GM18867 (cell line): ENCODE data around the gene TBXT.
"Not testable (repeated sequence)": the region's sequence is repeated elsewhere in the genome, so short reads cannot be mapped to it uniquely, and the experiment has no call there.

ENCODE experiments used
- ATAC-seq: cut with Tn5 transposase; IDR thresholded peaks from one replicate; pipeline ENCODE4 v1.9.1; 2021; ENCODE audit warnings: mild to moderate bottlenecking, moderate library complexity; ENCODE audit not compliant: unreplicated experiment

The TBXT gene

DNA sequence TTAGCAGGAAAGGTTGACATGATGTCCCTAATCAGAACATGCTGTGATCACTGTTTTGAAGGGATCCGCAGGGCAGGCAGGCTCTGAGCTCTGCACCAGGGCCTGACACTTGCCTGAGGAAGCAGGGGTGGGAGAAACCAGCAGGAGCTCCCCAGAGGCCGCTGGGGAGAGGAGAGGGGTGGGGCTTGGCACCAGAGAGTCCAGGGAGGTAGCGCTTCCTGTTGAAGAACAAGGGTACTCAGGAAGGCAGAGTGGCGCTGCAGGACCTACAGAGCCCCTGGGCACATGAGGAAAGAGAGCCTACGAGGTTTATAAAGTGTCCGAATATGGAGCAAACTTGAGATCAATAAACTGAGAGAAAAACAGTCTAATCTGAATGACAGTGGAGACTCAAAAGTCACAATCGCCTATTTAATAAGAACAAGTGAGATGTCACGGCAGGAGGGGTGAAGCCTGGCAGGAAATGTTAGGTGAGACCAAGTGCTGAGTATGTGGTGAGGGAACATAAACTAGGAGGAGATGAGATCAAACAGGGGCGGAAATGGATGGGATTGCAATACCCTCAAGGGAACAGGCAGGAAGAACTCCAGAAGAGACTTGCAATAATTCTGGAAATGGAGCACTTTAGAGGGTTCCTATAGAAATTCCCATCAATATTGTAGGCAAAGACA lies 5.8 kb upstream of the TBXT start:
- peak; percentile 35 for ATAC-seq

DNA sequence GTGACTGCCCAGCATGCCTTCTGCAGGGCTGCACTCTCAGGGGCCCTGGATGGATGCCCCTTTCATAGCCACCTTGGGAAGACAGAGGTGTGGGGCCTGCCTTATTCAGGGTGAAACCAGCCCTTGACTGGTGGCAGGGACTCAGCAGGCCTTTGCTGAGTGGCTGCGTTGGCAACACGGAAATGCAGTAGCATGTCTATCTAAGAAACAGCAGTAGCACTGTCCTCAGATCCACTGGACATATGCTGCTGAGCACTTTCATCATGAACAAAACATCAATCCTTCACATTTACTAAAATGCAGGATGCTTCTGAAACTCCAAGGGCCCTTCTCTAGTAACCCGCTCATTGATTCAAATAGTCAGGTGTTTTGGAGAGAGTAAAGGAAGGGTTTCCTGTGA lies 4.9 kb upstream of the TBXT start:
- ATAC-seq = no peak

DNA sequence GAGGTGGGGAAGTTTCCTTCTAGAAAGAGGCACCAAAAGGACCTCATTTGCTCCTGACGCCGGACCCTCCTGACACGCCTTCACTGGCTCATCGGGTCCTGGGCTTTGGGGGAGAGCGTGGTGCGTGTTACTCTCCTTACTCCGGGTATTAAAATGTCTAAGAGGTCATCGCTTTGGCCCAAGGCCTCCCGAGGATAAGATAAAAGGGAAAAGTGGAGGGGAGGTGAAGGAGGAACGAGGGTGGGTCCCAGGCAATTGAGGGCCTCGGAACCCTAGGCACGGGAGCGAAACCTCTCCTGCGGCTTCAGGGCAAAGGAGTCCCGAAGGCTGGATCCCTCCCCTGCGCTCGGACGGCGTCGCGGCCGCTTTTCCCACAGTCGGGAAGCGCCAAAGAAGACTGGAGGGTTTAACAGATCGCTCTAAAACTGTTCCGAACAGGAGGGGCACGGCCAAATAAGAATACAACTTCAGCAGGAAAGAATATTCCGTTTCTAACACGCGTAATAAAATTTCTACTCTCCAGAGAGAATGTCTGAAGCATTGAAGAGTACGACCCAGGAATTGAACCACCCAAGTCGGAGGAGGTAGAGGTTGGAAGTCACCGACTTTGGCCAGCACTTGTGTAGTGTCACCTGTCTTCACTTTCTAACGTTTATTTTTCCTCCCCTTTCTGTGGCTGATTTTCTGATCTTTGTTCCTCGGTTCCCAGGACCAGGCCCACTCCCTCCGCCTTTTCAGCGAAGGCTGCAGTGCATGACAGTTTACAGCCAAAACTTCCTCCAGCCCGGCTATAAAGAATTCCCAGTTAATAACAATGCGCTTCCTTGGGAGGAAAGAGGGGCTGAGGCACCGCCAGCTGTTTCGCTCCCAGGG lies 2.1 kb upstream of the TBXT start:
- ATAC-seq = no peak

DNA sequence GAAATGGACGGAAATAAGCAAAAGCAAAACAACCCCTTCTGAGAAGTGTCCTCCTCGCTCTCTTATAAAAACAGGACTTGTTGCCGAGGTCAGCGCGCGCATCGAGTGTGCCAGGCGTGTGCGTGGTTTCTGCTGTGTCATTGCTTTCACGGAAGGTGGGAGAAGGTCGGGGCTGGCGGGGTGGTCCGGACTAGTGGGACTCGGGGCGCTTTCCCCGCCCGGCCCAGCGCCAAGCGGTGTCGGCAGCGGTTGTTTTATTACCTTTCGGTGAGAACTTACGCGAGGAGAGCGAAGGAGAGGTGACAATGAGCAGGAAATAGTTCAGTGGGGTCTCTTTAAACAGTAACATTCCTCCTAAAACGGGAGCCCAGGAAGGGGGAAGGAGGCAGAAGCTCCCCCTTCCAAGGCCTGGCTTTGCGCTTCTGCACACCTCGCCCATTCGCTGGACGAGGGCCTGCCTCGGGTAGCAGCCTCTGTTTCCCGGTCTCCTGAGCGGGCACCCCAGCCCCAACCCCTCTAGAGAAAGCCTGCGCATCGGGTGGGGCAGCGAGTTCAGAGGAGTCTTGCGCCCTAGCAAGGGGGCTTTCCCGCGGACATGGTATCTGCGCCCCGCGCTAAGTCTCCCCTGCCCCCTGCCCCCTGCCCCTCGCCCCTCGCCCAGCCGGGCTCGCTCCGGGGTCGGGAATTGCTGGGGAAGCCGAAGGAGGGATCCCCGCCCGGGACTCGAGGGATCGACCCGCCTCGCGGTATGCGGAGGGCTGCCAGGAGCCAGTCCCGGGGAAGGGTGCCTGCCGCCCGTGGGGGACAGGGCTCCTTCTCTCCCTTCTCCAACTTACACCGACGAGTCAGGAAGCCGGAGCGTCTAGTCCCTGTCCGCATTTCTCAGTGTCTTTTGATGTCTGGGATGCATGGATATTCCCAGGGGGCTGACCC lies 1.2 kb upstream of the TBXT start:
- ATAC-seq = no peak

DNA sequence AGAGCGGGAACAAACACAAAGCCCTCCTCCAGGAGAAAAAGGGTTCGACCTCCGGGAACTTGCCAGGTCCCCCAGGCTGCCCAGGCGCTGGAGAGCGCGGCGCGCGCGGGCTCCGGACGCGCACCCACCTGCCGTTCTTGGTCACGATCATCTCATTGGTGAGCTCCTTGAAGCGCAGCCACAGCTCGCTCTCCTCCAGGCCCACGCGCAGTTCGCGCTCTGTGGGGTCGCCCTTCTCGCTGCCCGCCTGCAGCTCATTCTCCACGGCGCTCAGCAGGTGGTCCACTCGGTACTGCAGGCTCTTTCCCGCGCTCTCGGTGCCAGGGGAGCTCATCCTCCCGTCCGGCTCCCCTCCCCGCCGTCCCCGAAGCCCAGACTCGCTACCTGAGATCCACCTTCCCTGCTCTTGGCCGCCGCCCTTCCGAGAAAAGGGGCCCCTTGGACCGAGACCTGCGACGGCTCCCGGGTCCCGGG lies 356 bp downstream of the TBXT start:
- ATAC-seq = peak; percentile 5

DNA sequence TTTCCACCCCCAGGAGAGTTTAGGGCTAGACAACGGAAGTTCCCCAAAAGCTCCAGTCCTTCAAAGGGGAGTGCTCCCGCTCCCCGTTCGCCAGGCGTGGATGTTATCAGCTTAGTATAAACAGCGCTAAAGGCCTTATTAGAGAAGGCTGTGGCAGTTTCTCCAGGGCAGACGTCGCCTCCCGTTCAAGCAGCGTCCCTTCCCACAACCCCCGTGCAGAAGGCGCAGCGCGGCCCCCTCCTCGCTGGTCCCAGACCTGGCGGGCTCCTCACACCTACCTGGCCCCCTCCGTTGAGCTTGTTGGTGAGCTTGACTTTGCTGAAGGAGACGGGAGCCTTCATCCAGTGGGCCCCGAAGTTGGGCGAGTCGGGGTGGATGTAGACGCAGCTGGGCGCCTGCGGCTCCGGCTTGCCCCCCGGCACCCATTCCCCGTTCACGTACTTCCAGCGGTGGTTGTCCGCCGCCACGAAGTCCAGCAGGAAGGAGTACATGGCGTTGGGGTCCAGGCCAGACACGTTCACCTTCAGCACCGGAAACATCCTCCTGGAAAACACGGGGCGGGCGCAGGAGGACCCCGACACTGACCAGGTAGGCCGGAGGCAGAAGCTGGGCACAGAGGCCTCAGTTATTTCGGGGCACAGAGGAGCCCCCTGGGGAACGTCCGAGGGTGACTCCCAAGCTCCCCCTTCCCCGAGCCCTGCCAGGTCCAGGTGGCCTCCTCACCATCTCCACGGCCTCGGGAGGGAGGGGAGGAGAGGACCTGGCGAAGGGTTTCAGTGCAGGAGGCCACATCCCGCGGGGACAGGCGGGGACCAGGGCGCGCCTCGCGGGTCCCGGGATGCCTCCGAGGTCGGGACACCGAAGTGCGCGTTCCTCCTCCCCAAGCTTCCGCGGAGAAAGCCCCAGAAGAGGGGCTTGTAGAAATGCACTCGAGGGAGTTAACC lies 1.1 kb downstream of the TBXT start:
- ATAC-seq = no peak

DNA sequence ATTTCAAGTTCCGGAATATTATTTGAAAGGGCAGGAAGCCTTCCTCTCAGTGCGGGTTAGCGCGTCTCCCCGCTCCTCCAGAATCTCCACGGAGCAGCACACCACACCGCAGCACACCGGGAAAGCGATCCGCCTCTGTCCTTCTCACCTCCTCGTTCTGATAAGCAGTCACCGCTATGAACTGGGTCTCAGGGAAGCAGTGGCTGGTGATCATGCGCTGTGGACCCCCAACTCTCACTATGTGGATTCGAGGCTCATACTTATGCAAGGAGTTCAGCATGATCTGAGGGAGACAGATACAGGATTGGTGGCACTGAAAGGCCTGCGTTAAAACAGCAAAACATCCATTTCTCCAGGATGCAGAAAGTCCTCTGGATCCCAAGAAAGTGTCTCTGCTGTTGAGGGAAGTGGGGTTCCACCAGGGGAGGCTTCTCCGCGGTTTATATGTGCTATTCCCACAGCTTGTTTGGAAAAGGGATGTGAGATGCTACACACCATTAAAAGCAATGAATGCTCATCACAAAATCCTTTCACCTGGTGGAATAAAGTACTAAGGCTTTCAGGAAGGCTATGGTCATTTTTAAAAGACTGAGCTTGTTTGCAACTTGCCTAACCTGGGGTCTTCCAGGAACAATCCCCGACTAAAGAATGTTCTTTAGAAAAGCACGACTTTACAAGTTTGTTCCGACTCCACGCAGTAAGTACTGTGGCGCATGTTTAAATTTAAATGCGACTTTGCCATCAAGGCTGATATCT lies 1.9 kb downstream of the TBXT start:
- no peak for ATAC-seq

DNA sequence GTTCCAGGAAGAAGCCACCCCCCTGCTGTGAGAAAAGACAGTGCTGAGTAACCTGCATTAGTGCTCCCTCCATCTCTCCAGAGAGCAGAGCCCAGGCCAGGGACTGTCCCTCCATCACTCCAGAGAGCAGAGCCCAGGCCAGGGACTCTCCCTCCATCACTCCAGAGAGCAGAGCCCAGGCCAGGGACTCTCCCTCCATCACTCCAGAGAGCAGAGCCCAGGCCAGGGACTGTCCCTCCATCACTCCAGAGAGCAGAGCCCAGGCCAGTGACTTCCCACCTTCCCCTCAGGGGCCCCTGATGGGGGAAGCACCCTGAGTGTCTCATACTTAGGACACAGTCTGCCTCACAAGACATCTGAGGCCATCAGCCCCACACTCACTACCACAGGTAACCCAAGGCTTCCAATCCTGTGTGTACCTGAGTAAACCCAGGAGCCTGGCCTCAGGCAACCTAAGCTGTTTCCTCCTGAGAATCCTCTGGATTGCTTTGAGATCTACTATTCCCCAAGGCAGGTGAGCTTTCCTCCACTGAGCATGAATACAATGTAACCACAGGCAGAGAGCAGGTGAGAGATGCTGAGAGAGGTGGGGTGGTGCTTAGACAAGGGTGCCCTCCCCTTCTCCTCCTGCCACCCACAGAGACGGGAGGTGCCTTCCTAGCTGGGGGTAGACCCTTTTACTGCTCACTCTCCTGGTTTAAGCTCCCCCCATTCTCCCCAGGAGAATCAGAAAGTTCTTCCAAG lies 4.9 kb downstream of the TBXT start:
- peak; percentile 60 for ATAC-seq

DNA sequence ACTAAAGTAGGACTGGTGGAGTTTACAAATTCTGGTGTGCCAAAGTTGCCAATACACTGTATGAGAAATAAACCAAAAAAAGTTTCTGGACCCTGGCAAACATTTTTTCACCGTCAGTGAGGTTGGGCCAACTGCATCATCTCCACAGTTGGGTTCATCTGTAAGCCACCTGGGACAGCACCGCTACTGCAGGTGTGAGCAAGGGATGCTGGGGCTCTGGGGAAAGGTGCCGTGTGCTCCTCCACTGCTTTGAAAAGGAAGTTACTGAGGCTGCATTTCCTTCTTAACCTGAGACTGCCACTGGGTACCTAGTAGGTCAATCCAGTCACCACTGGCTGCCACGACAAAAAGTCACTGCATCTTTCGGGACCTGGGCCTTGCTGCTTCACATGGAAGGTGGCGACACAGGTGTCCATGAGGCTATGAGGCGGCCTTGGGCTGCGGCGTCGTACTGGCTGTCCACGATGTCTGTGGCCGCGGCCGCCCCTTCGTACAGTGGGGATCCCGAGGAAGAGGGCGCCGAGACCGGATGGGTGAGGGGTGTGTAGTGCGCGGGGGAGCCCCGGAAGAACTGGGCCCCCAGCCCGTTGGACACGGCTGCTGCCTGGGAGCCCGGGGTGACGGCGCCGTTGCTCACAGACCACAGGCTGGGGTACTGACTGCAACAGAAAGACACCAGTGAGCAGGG lies 9.6 kb downstream of the TBXT start:
- ATAC-seq = no peak

DNA sequence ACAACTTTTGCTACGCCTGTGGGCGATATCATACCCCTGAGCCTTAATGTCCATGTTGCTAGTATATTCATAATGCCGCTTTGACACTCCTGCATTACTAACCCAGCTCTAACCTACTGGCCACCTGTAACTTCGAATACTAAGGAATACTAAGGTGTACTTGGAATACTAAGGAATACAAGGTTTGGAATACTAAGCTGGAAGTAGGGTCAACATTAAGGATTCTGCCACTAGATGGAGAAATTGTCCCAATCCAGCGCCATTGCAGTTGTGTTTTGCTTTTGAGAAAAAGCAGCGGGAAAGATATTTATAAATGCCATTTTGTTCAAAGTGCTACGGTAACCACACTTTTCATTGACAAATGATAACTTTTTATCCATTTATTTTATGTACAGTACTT lies 10.7 kb downstream of the TBXT start:
- ATAC-seq = no peak

DNA sequence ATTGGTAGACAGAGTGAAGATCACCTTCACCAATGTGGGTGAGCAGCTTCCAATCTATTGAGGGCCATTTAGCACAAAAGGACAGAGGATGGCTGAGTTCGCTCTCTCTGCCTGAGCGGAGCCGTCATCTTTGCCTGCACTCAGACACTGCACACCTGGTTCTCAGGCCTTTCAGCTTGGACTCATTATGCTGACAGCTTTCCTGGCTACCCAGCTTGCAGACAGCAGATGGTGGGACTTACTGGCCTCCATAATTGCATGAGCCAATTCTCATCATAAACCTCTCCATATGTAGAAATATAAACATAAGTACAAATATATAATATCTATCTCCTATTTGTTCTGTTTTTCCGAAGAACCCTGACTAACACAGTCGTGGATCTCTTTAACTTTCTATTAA lies 13.7 kb downstream of the TBXT start:
- no peak for ATAC-seq

DNA sequence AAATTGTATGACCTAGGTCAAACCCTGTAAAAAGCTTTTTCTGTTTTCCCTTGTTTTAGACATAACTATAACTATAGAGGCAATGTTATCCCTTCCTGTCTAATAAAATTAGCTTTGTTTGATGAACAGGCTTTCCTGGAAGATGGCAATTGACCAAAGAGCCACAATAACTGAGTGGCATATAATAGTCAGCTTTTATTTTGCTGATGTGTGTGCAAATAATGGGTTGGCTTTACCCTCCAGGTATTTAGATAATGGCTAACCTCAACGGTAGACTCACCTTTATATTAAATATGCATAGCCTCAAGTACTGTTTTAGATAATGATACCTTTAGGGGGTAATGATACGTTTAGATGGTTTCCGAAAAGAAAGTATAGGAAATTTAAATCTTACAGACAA lies 15.0 kb downstream of the TBXT start:
- no peak for ATAC-seq

DNA sequence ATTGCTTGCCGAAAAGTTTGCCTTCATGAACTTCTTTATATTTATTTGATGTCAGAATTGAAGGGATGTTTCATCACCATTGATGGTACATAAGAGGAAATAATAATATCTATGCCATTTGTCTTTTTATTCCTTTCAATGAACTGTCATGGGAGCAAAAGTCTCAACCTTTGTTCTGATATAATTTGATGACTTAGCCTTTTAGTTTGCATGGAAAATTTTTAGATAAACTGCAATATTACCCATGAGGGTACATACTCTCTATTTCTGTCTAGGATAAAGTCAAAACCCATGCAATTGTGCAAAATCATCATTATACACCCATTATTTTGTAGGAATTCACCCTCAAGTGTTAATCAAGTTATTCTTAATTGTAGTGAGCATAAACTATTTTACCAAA lies 15.9 kb downstream of the TBXT start:
- ATAC-seq = no peak

DNA sequence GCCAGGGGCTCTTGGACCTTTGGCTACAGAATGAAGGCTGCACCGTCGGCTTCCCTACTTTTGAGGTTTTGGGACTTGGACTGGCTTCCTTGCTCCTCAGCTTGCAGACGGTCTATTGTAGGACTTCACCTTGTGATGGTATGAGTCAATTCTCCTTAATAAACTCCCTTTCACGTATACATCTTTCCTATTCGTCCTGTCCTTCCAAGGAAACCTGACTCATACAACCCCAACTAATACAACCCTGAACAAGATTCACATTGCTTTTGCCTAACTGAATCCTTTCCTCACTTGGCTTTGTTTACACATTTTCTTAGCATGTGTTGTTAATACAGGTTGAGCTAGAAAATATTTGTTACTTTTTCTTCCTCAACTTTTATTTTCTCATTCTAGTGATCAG lies 21.9 kb downstream of the TBXT start:
- ATAC-seq = no peak

DNA sequence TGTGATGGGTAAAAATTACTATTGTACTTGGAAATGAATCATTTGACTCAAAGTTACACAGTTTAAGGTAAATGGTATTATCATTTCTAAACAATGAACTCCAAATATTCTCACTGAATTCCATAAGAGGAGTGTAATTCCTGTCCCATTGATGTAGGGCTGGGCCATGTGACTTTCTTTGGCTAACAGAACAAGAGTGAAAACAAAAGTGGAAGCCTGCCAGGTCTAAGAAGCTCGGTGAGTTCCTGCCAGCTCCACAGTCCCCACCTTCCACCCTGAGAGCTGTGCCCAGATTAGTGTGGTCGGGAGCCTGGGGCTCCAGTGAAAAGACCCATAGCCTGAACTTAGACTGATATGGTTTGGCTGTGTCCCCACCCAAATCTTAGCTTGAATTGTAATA lies 24.6 kb downstream of the TBXT start:
- ATAC-seq = peak; percentile 70

DNA sequence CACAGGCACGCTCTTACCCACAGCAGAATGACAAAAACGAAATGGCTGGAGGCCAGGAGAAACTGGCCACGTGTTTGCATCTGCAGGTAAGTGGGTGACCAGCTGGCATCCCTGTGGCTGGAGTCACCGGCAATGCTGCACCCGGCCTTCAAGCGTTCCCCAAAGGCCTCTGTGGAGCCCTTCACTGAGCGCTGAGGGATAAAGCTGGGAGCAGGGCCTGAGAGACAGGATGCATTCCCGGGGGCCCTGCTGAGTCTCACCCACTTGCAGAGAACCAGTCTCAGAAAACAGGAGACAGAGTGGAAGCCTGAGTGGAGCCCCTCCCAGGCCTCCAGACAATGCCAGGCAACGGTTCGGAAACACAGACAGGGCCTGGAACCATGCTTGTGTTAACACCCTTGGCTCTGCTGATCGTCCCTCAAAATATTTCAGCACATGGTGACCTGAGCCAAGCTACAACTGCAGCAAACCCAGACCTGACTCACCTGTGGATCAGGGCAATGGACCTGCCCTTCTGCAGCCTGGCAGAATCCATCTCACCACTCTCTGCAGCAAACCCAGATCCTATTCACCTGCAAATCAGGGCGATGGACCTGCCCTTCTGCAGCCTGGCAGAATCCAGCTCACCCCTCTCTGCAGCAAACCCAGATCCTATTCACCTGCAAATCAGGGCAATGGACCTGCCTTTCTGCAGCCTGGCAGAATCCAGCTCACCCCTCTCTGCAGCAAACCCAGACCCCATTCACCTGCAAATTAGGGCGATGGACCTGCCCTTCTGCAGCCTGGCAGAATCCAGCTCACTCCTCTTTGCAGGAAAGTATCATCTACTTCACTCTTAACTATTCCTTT lies 39.8 kb downstream of the TBXT start:
- no peak for ATAC-seq

DNA sequence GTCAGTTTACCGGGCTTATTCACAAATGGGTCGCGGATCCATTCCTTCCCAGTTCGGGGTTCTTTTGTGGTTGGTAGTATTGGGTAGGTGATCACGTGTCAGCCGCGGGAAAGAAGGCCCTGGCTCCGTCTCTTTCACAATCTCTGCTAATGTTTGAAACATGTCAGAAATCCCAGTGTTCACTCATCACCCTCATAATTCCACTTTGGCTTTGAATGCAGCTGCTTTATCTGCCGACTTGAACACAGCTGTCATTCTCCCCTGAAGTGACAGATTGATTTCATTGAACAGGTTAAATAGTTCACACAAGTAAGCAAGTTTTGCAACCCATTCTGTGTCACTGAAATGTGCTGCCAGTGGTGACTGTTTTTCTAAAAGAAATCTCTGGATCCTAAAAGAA lies 44.5 kb downstream of the TBXT start:
- ATAC-seq = not testable (repeated sequence)
